ENCODE data around the gene BICC1. TPM values are rescaled to one million over a fixed set of nuclear protein-coding genes. Genes with fewer than 3 reads are reported as not detected.

BICC1 gene
- total RNA-seq, 1 experiment from 2014 or later, result 118 TPM

GRCh38 chr10:58731276-58731675 lies 218.6 kb downstream of the BICC1 start:
- no TSS peak for BruUV-seq (replicated peaks)
- no peak for TF ChIP-seq CTCF (IDR thresholded peaks at IDR 0.05; ENCODE audit: insufficient read depth in 1 of 2, low read depth in 1 of 2, low read length in 1 of 2, severe bottlenecking in 1 of 2, unreplicated experiment in 1 of 2)
- Histone ChIP-seq H3K4me3 (ENCODE audit: low read depth, low read length) (no peak overlapping the region), H3K27me3 (replicated peaks; ENCODE audit: control insufficient read depth, insufficient read depth, low read length) (no peaks in the 10 kb centered on the region), H3K4me1 (no peaks in the 10 kb centered on the region), H3K36me3 (ENCODE audit: control insufficient read depth, insufficient read depth, low read length) (no peaks in the 10 kb centered on the region), H3K9me3 (peaks cover 11% of the 10 kb centered on the region; the same call in 1 of the 2 replicates)
- POLR2A ChIA-PET, result no interaction called here
- intact Hi-C loops (cut with micrococcal nuclease; ENCODE audit: unreplicated experiment), result no loop called here
- Mint-ChIP-seq H3K9me3 (ENCODE audit: unreplicated experiment) (peaks cover 29% of the 10 kb centered on the region), H3K27ac (ENCODE audit: unreplicated experiment) (no peak overlapping the region), H3K4me1 (ENCODE audit: low read depth, unreplicated experiment) (no peaks in the 10 kb centered on the region), H3K4me3 (ENCODE audit: unreplicated experiment) (no peak overlapping the region), H3K36me3 (ENCODE audit: insufficient read depth, unreplicated experiment) (peaks cover 47% of the 10 kb centered on the region), H3K27me3 (ENCODE audit: insufficient read depth, unreplicated experiment) (no peaks in the 10 kb centered on the region)
- DNase-seq, result no peak
- CTCF ChIA-PET, result no interaction called here

- Histone ChIP-seq H3K4me3 (ENCODE audit: low read depth, low read length) (no peak overlapping the region), H3K4me1 (no peaks in the 10 kb centered on the region), H3K27me3 (replicated peaks; ENCODE audit: control insufficient read depth, insufficient read depth, low read length) (no peaks in the 10 kb centered on the region), H3K9me3 (peaks cover 15% of the 10 kb centered on the region; the same call in 1 of the 2 replicates), H3K36me3 (ENCODE audit: control insufficient read depth, insufficient read depth, low read length) (no peaks in the 10 kb centered on the region)
- DNase-seq, result no peak
- no peak overlapping the region for H3K4me3 Mint-ChIP-seq (ENCODE audit: unreplicated experiment)
- ChIA-PET CTCF (no interaction called here), POLR2A (no interaction called here)
- H3K4me1 Mint-ChIP-seq (ENCODE audit: low read depth, unreplicated experiment), result no peaks in the 10 kb centered on the region
- intact Hi-C loops (cut with micrococcal nuclease; ENCODE audit: unreplicated experiment), result no loop called here
- H3K27me3 Mint-ChIP-seq (ENCODE audit: insufficient read depth, unreplicated experiment), result no peaks in the 10 kb centered on the region
- BruUV-seq (replicated peaks), result no TSS peak
- peaks cover 29% of the 10 kb centered on the region for H3K9me3 Mint-ChIP-seq (ENCODE audit: unreplicated experiment)
- H3K27ac Mint-ChIP-seq (ENCODE audit: unreplicated experiment), result no peak overlapping the region
- no peak for TF ChIP-seq CTCF (IDR thresholded peaks at IDR 0.05; ENCODE audit: insufficient read depth in 1 of 2, low read depth in 1 of 2, low read length in 1 of 2, severe bottlenecking in 1 of 2, unreplicated experiment in 1 of 2)
- H3K36me3 Mint-ChIP-seq (ENCODE audit: insufficient read depth, unreplicated experiment), result peaks cover 59% of the 10 kb centered on the region
These were observed 220.8 kb downstream of the BICC1 start for GRCh38 chr10:58733436-58733835.

GRCh38 chr10:58734116-58734515 lies 221.4 kb downstream of the BICC1 start:
- BruUV-seq (replicated peaks), result no TSS peak
- peak in 1 of 2 experiments; percentile 4 for TF ChIP-seq CTCF (IDR thresholded peaks at IDR 0.05; ENCODE audit: insufficient read depth in 1 of 2, low read depth in 1 of 2, low read length in 1 of 2, severe bottlenecking in 1 of 2, unreplicated experiment in 1 of 2)
- ChIA-PET CTCF (interaction anchor here (0.6 kb wide), 1 partner anchor 320 kb away, joined by 3 read pairs; no protein-coding TSS in a partner anchor), POLR2A (no interaction called here)
- no peak overlapping the region for H3K27ac Mint-ChIP-seq (ENCODE audit: unreplicated experiment)
- Histone ChIP-seq H3K36me3 (ENCODE audit: control insufficient read depth, insufficient read depth, low read length) (no peaks in the 10 kb centered on the region), H3K4me1 (no peaks in the 10 kb centered on the region), H3K27me3 (replicated peaks; ENCODE audit: control insufficient read depth, insufficient read depth, low read length) (no peaks in the 10 kb centered on the region), H3K9me3 (peaks cover 15% of the 10 kb centered on the region; the same call in 1 of the 2 replicates), H3K4me3 (ENCODE audit: low read depth, low read length) (no peak overlapping the region)
- DNase-seq, result no peak
- no peak overlapping the region for H3K4me3 Mint-ChIP-seq (ENCODE audit: unreplicated experiment)
- H3K36me3 Mint-ChIP-seq (ENCODE audit: insufficient read depth, unreplicated experiment), result peaks cover 56% of the 10 kb centered on the region
- peaks cover 24% of the 10 kb centered on the region for H3K9me3 Mint-ChIP-seq (ENCODE audit: unreplicated experiment)
- no peaks in the 10 kb centered on the region for H3K4me1 Mint-ChIP-seq (ENCODE audit: low read depth, unreplicated experiment)
- intact Hi-C loops (cut with micrococcal nuclease; ENCODE audit: unreplicated experiment), result no loop called here
- H3K27me3 Mint-ChIP-seq (ENCODE audit: insufficient read depth, unreplicated experiment), result no peaks in the 10 kb centered on the region
